ENCODE results near the gene DCP2.

- TF ChIP-seq CTCF (IDR thresholded peaks at IDR 0.05) (no peak), POLR2A (IDR thresholded peaks at IDR 0.05) (no peak)
Observed at GRCh38 chr5:113047234-113047633, 70.6 kb downstream of the DCP2 start.
